GM21717 (cell line): ENCODE results near the gene RGS19.

Experiments used
- ATAC-seq: cut with Tn5 transposase; IDR thresholded peaks from one replicate; pipeline ENCODE4 v1.9.1; 2021; ENCODE audit warnings: mild to moderate bottlenecking, moderate library complexity; ENCODE audit not compliant: unreplicated experiment

The RGS19 gene

DNA sequence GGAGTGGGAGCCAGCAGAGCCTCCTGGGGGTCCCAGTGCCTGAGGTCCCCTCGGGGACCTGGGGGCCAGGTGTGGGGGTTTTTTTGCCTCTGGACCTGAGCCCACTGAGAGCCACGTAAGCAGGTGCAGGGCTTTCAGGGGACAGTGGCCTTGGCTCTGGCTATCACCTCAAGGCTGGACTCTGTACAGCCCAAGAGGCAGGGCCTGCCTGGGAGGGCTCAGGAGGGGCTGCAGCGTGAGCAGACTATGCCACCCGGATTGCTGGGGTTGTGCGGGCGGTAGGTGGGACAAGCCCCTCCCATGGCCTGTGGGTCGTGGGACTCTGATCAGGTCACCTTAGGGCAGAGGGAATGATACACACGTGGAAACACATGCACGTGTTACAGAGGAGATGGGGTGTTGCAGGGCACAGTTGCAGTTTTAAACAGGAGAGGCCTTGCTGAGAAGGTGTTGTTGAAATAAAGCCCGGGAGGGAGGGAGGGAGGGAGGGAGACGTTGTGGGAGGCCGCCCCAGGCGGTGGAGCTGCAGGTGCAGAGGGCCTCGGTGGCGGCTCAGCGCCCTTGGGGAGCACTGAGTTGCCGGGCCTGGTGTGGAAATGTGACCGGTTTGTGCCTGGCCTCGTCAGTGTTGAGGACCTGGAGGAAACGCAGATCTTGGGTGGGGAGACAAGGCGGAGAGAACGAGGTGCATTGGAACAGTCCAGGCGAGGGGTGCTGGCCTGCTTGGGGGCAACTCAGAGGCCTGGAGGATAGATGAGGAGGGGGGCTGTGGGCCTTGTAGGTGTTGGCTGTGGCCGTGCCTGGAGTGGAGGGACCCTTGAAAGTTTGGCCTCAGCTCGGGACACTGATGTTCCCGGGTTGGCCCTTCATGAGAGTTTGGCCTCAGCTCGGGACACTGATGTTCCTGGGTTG is 14.0 kb downstream of the RGS19 start:
- no peak for ATAC-seq

DNA sequence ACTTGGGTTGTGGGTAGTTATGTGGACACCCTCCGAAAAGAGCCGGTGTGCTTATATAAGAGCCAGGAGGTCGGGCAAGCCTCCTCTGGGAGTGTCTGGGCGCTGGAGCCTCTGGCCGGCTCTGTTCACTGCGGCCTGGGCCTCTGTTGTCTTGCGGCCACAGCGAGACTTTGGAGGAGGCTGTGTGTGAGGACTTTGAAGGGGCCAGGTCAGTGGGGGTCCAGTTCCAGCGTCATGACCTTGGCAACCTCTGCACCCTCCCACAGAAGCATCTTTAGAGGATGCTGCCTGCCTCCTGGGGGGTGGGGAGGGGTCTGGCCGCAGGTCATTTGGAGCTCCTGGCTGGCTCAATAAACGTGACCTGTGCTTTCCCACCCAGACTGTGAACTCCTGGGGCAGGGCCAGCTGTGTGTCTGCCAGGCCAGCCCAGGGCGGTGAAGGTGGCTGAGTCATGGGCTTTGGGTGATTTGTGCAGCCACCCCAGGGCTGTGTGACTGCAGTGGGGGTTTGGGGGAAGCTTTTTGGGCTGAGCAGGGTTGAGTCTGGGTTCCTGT is 15.1 kb downstream of the RGS19 start:
- ATAC-seq, result no peak

DNA sequence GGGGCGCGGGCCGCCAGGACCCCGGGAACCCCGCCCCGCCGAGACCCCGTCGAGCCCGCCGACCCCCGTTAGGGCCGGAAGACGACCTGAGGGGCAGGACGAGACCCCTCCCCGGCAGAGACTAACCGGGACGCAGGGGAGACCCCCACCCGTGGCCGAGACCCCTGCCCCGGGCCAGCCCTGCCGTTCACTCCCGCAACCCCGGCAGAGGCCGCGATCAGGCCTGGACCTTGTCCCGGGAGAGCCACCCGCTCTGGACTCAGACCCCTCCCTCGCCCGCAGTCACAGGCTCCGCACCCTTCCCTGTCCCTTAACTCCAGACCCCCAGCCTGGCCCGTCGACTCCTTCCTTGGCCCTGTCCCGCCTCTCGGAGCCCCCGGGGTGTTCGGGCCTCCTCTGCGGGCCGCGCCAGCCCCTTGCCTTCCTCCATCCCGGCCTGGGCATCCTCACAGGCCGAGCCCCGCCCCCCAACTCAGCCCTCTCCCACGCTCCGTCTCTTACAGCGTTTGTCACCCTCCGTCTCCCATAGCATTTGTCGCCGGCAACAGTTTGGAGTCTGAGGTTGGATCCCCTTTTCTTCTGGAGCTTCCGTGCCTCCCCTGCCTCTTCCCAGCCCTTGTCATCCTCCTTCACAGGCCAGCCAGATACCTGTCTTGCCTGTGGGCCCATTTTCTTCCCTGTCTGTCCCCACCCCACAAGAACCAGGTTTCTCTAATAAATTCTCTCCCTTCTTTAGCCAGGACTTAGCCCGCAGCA is 15.8 kb downstream of the RGS19 start:
- no peak for ATAC-seq

DNA sequence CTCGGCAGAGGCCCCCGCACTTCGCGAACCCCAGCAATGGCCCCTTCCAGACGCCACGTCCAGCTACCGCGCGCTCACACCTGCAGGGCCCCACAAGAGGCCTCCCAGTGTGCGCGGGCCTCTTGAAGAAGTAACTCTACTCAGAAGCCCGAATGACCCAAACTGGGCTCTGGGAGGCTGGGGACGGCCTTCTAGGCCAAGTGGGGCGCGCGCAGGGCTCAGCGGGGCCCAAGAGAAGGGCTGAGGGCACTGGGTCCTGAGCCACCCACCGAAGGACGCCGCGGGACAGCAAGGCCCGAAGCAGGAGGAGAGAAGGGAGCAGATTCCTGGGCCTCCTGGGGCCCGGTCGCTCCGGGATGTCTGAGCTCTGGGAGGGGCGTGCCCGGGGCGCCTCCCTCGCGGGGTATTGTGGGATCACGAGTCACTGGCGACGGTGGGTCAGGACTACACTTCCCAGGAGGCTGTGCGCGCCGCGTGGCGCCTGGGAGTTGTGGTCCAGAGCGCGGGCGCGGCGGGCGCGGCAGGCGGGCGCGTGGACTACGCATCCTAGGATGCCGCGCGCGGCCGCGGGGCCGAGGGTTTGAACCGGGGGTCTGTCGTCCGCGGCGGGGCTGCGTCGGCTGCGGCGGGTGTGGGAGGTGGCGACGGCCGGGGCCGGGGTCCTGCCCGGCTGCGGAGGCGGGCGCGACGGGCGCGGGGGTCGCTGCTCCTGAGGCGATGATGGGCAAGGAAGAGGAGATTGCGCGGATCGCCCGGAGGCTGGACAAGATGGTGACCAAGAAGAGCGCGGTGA is 16.5 kb downstream of the RGS19 start, which contains the start of gene TCEA2:
Gene TCEA2 (plus strand): TSS at position 603 of the 793 bp plus-strand sequence. CDS start 115 bp downstream, at position 718.
- ATAC-seq, result peak; percentile 75

DNA sequence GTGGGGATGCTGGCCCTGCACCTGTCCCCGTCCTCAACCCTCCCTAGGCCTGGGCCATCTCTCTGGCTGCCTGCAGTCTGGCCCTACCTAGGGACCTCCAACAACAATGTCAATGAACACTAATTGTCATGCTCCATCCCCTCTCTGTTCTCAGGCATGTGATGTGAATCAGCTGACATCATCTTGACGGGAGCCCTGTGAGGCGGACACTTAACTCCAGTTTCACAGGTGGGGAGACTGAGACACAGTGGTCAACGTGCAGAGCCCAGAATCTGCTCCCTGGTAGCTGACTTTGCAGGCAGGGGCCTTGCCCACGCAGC is 17.1 kb downstream of the RGS19 start:
- no peak for ATAC-seq

GRCh38 chr20:64058536-64058935 is 20.8 kb downstream of the RGS19 start:
- no peak for ATAC-seq

GRCh38 chr20:64057628-64058498 is 21.5 kb downstream of the RGS19 start:
- no peak for ATAC-seq

DNA sequence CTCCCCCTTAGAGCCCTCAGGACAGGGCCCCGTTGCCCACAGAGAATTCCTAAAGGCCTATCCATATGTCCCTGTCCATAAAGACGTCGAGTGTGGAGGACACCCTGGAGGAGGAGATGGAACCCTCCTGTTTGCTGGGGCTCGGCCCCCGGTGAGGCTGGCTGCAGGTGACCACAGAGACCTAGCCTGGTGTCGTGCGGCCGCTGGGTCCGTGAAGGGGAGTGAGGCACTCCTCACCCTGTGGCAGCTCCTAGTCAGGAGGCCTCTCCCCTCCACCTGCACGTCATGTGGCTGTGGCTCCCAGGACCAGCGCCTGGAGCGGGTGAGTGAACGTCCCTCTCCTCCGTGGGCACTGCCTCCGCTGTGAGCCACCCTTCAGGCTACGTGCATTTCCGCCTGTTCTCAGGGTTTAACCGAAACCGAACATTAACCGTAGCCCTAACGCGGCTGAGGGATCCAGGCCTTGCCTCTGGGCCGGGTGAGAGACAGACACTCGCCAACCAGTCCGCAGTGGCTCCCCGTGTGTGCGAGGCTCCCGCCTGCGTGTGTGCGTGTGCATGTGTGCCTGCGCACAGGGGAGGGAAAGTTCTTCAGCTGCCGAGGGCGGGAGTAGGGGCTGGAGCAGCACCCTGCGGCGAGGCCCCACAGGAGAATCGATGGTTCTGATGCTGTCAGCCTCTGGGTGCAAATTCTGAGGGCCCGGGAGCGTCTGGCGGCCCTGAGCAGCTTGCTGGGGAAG is 22.3 kb downstream of the RGS19 start:
- no peak for ATAC-seq

- ATAC-seq, result no peak
Observed at GRCh38 chr20:64056639-64056888, 22.8 kb downstream of the RGS19 start.

DNA sequence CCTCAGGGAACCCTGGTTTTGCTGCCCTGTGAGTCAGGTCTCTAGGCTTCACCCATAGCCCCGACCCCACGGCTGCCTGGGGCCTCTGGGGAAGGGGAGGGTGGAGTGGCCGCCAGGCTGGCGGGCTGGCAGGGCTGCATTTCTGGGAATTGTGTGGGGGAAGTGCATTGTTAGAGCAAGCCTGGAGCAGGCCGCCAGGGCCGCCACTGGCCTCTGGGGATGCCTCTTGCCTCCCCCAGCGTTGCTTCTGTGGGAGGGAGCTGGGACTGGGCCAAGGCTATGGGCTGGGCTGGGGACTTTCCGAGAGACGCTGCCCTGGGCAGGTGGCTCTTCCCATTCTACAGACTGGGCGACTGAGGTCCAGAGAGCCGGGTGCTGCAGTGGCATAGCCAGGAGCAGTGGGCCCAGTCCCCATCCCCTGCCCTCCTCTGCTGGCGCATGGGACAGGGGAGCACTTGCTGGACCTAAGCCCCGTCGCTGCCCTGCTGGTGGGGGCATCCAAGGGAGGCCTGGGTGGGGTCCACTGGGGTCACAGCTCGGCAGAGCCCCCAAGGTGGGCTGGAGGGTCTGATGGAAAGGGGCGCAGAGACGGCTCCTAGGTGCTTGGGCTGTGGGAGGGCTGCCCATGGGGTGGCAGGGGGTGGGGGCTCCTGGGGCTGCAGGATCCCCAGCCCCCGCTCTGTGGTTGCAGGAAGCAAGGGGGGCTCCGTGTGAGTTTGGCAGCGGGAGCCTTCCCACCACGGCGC is 23.3 kb downstream of the RGS19 start:
- no peak for ATAC-seq

GRCh38 chr20:64055396-64055892 is 23.9 kb downstream of the RGS19 start:
- ATAC-seq, result no peak

- ATAC-seq, result no peak
Observed at GRCh38 chr20:64053841-64054661, 25.3 kb downstream of the RGS19 start.

DNA sequence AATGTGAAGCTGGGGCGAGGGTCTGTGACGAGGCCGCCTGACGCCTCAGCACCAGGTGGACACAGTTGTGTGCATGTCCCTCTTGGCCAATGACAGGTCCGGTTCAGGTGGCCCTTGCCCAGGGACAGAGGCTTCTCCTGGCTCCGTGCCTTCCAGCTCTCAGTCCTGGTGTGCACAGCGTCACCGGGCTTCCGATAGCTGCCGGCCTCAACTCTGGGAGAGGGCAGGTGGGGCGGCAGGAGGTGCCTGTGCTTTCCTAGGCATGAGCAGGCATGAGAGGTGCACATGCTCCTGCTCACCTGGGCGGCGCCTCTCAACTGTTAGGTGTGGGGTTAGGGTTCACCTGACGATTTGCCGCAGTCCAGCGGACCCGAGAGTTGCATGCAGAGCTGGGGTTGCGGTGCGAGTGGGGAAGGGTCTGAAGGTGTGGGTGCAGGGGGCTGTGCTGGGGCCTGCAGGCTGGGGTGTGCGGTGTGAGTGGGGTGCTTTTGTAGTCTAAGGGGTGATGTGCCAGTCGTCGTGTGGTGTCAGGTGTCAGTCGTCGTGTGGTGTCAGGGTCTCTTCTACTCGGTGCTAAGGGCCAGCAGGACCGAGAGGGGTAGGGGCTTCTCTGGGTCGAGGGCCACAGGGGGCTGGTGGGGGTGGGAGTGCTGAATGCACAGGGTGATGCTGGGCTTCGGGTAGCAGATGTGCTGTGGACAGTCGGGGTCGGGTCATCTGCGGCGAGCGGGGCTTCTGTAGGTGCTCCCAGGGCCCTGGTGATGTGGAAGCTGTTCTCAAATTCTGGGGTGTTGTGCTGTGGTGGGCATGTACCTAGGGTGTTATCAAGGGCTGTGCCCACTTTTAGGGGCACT is 26.1 kb downstream of the RGS19 start:
- no peak for ATAC-seq

DNA sequence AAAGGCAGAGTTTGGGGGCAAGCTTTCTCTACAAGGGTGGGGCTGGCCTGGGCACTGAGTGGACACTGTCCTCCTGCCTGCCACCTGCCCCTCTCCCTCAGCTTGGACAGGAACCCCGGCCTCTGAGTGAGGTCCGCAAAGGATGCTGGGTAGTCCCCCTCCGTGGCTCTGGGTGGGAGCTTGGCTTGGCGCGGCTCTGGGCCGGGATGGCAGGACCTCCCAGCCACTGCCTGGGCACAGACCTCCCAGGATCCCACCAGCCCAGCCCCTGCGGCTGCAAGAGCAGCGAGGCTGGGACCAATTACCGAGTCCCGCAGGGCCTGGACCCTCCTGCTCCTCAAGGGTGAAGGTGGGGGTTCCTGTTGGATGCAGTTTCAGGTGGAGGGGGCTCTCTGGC is 27.0 kb downstream of the RGS19 start:
- ATAC-seq, result no peak

- no peak for ATAC-seq
Observed at GRCh38 chr20:64051561-64052325, 27.6 kb downstream of the RGS19 start.

DNA sequence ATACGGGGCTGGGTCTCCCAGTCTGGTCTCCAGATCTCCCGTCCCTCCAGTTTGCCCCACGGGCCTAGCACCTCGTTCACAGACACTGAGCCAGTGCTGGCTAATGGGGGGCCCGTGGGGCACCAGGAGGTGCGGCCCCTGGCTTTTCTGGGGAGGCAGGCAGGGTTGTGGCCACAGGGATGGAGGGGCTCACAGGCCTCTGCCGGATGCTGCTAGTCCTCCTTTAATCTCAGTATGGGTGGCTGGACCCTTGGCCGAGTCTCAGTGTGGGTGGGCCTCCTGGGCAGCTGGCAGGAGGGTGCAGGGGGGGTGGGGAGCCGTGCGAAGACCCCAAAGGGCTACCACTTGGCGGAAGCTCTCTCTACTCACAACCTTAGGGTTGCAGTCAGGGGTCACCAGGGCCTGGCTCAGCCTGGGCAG is 28.3 kb downstream of the RGS19 start:
- no peak for ATAC-seq
